ENCODE measurements around the gene C14orf39. TPM values are rescaled to one million over a fixed set of nuclear protein-coding genes. Genes with fewer than 3 reads are reported as not detected.
A peak's percentile ranks its signal among the peaks of the same experiment; 100 is the strongest.

Gene C14orf39
- total RNA-seq, 1 experiment from 2014 or later = not detected

- H3K9me3 Mint-ChIP-seq (ENCODE audit: unreplicated experiment) = no peaks in the 10 kb centered on the region
- H3K36me3 Mint-ChIP-seq (ENCODE audit: insufficient read depth, unreplicated experiment) = no peaks in the 10 kb centered on the region
- H3K4me1 Mint-ChIP-seq (ENCODE audit: low read depth, unreplicated experiment) = no peaks in the 10 kb centered on the region
- H3K4me1 ChIP-seq = no peaks in the 10 kb centered on the region
- TF ChIP-seq CTCF (IDR thresholded peaks at IDR 0.05; ENCODE audit: insufficient read depth in 1 of 2, low read depth in 1 of 2, low read length in 1 of 2, severe bottlenecking in 1 of 2, unreplicated experiment in 1 of 2) = no peak
- intact Hi-C loops (cut with micrococcal nuclease; ENCODE audit: unreplicated experiment) = no loop called here
- no peak overlapping the region for H3K4me3 ChIP-seq (ENCODE audit: low read depth, low read length)
- DNase-seq = no peak
- H3K27me3 ChIP-seq (replicated peaks; ENCODE audit: control insufficient read depth, insufficient read depth, low read length) = no peaks in the 10 kb centered on the region
- no peak overlapping the region for H3K27ac Mint-ChIP-seq (ENCODE audit: unreplicated experiment)
- no peaks in the 10 kb centered on the region for H3K36me3 ChIP-seq (ENCODE audit: control insufficient read depth, insufficient read depth, low read length)
- peaks cover 5% of the 10 kb centered on the region for H3K27me3 Mint-ChIP-seq (ENCODE audit: insufficient read depth, unreplicated experiment)
- BruUV-seq (replicated peaks) = no TSS peak
- H3K9me3 ChIP-seq = no peaks in the 10 kb centered on the region
- no peak overlapping the region for H3K4me3 Mint-ChIP-seq (ENCODE audit: unreplicated experiment)
- CTCF ChIA-PET = no interaction called here
- POLR2A ChIA-PET = no interaction called here
Measured at GRCh38 chr14:60490270-60490669, 4.4 kb upstream of the C14orf39 start.

DNA sequence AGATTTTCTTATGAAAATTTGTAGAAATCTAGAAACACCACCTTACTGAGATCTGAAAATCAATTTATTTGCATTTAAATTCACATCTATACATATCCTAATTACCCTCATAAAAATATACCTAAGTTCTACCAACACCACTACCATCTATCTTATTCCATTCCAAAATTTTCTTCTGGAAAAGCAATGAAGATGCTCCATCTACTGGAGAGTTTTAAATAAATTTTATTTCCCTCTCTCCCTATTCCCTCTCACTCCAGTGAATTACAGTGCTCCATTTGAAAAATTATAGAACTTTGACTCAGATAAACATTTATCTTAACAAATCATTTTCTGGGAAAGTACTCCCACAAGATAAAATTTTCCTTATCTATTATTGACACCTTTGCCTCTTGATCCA, 2.3 kb upstream of the C14orf39 start:
- H3K27me3 ChIP-seq (replicated peaks; ENCODE audit: control insufficient read depth, insufficient read depth, low read length) = no peaks in the 10 kb centered on the region
- H3K4me1 Mint-ChIP-seq (ENCODE audit: low read depth, unreplicated experiment) = no peaks in the 10 kb centered on the region
- no peak overlapping the region for H3K27ac Mint-ChIP-seq (ENCODE audit: unreplicated experiment)
- H3K4me3 ChIP-seq (ENCODE audit: low read depth, low read length) = no peak overlapping the region
- no peak for DNase-seq
- no TSS peak for BruUV-seq (replicated peaks)
- H3K4me1 ChIP-seq = no peaks in the 10 kb centered on the region
- TF ChIP-seq CTCF (IDR thresholded peaks at IDR 0.05; ENCODE audit: insufficient read depth in 1 of 2, low read depth in 1 of 2, low read length in 1 of 2, severe bottlenecking in 1 of 2, unreplicated experiment in 1 of 2) = peak in 1 of 2 experiments; percentile 14
- POLR2A ChIA-PET = no interaction called here
- H3K27me3 Mint-ChIP-seq (ENCODE audit: insufficient read depth, unreplicated experiment) = peaks cover 5% of the 10 kb centered on the region
- H3K36me3 Mint-ChIP-seq (ENCODE audit: insufficient read depth, unreplicated experiment) = no peaks in the 10 kb centered on the region
- H3K9me3 ChIP-seq = no peaks in the 10 kb centered on the region
- no peak overlapping the region for H3K4me3 Mint-ChIP-seq (ENCODE audit: unreplicated experiment)
- no peaks in the 10 kb centered on the region for H3K9me3 Mint-ChIP-seq (ENCODE audit: unreplicated experiment)
- intact Hi-C loops (cut with micrococcal nuclease; ENCODE audit: unreplicated experiment) = loop anchor here (1.0 to 5.0 kb wide), 4 partner anchors 138 to 281 kb away; no protein-coding TSS in a partner anchor
- CTCF ChIA-PET = no interaction called here
- no peaks in the 10 kb centered on the region for H3K36me3 ChIP-seq (ENCODE audit: control insufficient read depth, insufficient read depth, low read length)

- Histone ChIP-seq H3K4me1 (no peaks in the 10 kb centered on the region), H3K4me3 (ENCODE audit: low read depth, low read length) (no peak overlapping the region), H3K9me3 (no peaks in the 10 kb centered on the region), H3K36me3 (ENCODE audit: control insufficient read depth, insufficient read depth, low read length) (no peaks in the 10 kb centered on the region), H3K27me3 (replicated peaks; ENCODE audit: control insufficient read depth, insufficient read depth, low read length) (no peaks in the 10 kb centered on the region)
- ChIA-PET CTCF (no interaction called here), POLR2A (no interaction called here)
- H3K27me3 Mint-ChIP-seq (ENCODE audit: insufficient read depth, unreplicated experiment) = peaks cover 5% of the 10 kb centered on the region
- no peak overlapping the region for H3K4me3 Mint-ChIP-seq (ENCODE audit: unreplicated experiment)
- no peak for DNase-seq
- no peak overlapping the region for H3K27ac Mint-ChIP-seq (ENCODE audit: unreplicated experiment)
- H3K9me3 Mint-ChIP-seq (ENCODE audit: unreplicated experiment) = no peaks in the 10 kb centered on the region
- no peaks in the 10 kb centered on the region for H3K4me1 Mint-ChIP-seq (ENCODE audit: low read depth, unreplicated experiment)
- no TSS peak for BruUV-seq (replicated peaks)
- TF ChIP-seq CTCF (IDR thresholded peaks at IDR 0.05; ENCODE audit: insufficient read depth in 1 of 2, low read depth in 1 of 2, low read length in 1 of 2, severe bottlenecking in 1 of 2, unreplicated experiment in 1 of 2) = no peak
- intact Hi-C loops (cut with micrococcal nuclease; ENCODE audit: unreplicated experiment) = loop anchor here (5.0 kb wide), 3 partner anchors 155 to 280 kb away; no protein-coding TSS in a partner anchor
- no peaks in the 10 kb centered on the region for H3K36me3 Mint-ChIP-seq (ENCODE audit: insufficient read depth, unreplicated experiment)
Measured at GRCh38 chr14:60487211-60487610, 1.3 kb upstream of the C14orf39 start.
